Measurements from ENCODE around the gene SASH1.

Gene SASH1

GRCh38 chr6:148494226-148494625 lies 151.6 kb downstream of the SASH1 start:
- Histone ChIP-seq H3K4me3 (ENCODE audit: low read length in 2 of 2) (no peak overlapping the region), H3K27ac (ENCODE audit: low read length) (no peak overlapping the region), H3K27me3 (ENCODE audit: control insufficient read depth in 1 of 2, insufficient read depth in 2 of 2, low read length in 2 of 2) (no peaks in the 10 kb centered on the region), H3K9me3 (ENCODE audit: control insufficient read depth in 2 of 2, low read length in 2 of 2) (no peaks in the 10 kb centered on the region), H3K9ac (ENCODE audit: low read length in 2 of 2) (no peak overlapping the region), H3K36me3 (ENCODE audit: control insufficient read depth in 2 of 2, insufficient read depth in 2 of 2, low read length in 2 of 2) (no peaks in the 10 kb centered on the region), H3K4me1 (ENCODE audit: control insufficient read depth, insufficient read depth, low read length) (peaks cover 4% of the 10 kb centered on the region)

DNA sequence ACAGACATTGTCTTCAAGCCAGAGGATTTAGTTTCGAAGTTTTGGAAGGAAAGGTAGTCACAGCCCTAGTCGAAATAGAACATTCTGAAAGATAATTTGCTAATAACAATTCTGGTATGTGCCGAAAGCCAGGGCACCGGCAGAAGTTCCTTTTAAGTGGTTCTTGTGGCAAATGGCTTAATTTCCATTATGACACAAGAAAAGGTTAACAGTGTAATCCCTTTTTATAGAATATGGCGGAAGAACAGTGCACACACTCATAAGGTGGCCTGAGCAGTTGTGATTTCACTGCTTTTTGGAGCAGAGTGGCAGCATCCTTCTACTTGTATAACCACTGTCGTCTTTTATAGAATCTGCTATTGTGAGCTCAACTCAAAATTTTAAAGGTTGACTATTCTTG lies 152.4 kb downstream of the SASH1 start:
- Histone ChIP-seq H3K9ac (ENCODE audit: low read length in 2 of 2) (no peak overlapping the region), H3K27me3 (ENCODE audit: control insufficient read depth in 1 of 2, insufficient read depth in 2 of 2, low read length in 2 of 2) (no peaks in the 10 kb centered on the region), H3K4me1 (ENCODE audit: control insufficient read depth, insufficient read depth, low read length) (peaks cover 4% of the 10 kb centered on the region), H3K4me3 (ENCODE audit: low read length in 2 of 2) (no peak overlapping the region), H3K36me3 (ENCODE audit: control insufficient read depth in 2 of 2, insufficient read depth in 2 of 2, low read length in 2 of 2) (no peaks in the 10 kb centered on the region), H3K9me3 (ENCODE audit: control insufficient read depth in 2 of 2, low read length in 2 of 2) (no peaks in the 10 kb centered on the region), H3K27ac (ENCODE audit: low read length) (no peak overlapping the region)

DNA sequence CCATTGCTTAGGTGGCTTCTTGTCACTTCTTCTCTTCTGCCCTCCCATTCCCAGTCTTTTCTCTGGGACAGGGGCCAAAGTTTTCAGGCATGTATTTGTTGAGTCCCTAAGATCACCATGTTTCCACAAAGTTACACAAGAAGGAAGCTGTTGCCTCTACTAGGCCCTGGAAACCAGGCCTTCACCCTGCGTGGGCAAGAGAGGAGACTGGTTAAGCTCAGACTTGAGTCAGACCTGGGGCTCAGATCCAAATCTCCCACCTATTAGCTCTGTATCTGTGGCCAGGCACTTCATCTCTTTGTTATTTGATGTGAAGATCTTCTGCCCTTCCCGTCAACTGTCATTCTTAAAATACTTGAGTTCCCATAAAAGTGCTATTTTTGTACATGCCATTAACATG lies 154.6 kb downstream of the SASH1 start:
- Histone ChIP-seq H3K36me3 (ENCODE audit: control insufficient read depth in 2 of 2, insufficient read depth in 2 of 2, low read length in 2 of 2) (peaks cover 0 to 2% of the 10 kb centered on the region in 2 donors), H3K27ac (ENCODE audit: low read length) (peak overlapping the region; percentile 31), H3K9me3 (ENCODE audit: control insufficient read depth in 2 of 2, low read length in 2 of 2) (no peaks in the 10 kb centered on the region), H3K4me1 (ENCODE audit: control insufficient read depth, insufficient read depth, low read length) (peaks cover 12% of the 10 kb centered on the region), H3K9ac (ENCODE audit: low read length in 2 of 2) (no peak overlapping the region), H3K27me3 (ENCODE audit: control insufficient read depth in 1 of 2, insufficient read depth in 2 of 2, low read length in 2 of 2) (no peaks in the 10 kb centered on the region), H3K4me3 (ENCODE audit: low read length in 2 of 2) (no peak overlapping the region)

DNA sequence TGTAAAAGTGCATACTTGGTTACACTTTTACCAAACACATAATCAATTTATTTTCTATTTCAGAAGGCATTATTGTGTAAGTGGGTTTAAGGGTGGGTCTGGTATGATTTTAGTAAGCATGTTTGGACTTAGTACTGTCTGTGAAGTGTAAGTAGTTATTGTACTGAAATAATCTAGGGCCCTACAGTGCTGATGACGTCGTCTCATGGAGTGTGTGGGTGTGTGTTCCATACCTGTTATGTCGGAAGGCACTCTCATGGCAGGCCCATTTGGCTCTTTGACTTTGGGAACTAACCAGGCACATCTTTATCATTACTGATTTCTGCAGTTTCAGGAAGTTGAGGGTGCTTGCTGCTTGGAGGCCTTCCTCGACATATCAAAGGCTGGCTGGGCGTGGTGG lies 155.1 kb downstream of the SASH1 start:
- no peaks in the 10 kb centered on the region for H3K9me3 ChIP-seq (ENCODE audit: control insufficient read depth in 2 of 2, low read length in 2 of 2)
- H3K9ac ChIP-seq (ENCODE audit: low read length in 2 of 2), result no peak overlapping the region
- peaks cover 12% of the 10 kb centered on the region for H3K4me1 ChIP-seq (ENCODE audit: control insufficient read depth, insufficient read depth, low read length)
- H3K36me3 ChIP-seq (ENCODE audit: control insufficient read depth in 2 of 2, insufficient read depth in 2 of 2, low read length in 2 of 2), result peaks cover 0 to 2% of the 10 kb centered on the region in 2 donors
- no peak overlapping the region for H3K4me3 ChIP-seq (ENCODE audit: low read length in 2 of 2)
- peak overlapping the region; percentile 31 for H3K27ac ChIP-seq (ENCODE audit: low read length)
- H3K27me3 ChIP-seq (ENCODE audit: control insufficient read depth in 1 of 2, insufficient read depth in 2 of 2, low read length in 2 of 2), result no peaks in the 10 kb centered on the region

DNA sequence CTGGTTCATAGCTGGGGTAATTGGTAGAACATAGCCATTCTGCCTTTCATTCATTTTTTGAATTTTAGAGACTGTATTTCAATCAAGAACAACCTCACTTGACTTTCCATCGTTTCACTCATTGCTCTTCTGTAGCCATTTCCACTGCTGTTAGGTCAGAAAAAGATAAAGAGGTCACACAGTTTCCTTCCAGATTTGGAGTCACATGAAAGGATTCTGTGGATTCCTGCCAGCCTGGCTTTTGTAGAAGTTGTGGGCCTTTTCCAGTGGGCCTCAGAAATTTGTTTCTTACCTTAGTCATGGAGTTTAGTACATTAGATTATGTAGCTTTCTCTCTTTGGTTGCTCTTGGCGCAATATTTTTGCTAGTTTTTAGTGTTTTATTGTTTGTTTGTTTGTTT lies 157.8 kb downstream of the SASH1 start:
- Histone ChIP-seq H3K4me1 (ENCODE audit: control insufficient read depth, insufficient read depth, low read length) (peaks cover 12% of the 10 kb centered on the region), H3K27me3 (ENCODE audit: control insufficient read depth in 1 of 2, insufficient read depth in 2 of 2, low read length in 2 of 2) (no peaks in the 10 kb centered on the region), H3K9me3 (ENCODE audit: control insufficient read depth in 2 of 2, low read length in 2 of 2) (no peaks in the 10 kb centered on the region), H3K9ac (ENCODE audit: low read length in 2 of 2) (no peak overlapping the region), H3K27ac (ENCODE audit: low read length) (no peak overlapping the region), H3K36me3 (ENCODE audit: control insufficient read depth in 2 of 2, insufficient read depth in 2 of 2, low read length in 2 of 2) (peaks cover 0 to 2% of the 10 kb centered on the region in 2 donors), H3K4me3 (ENCODE audit: low read length in 2 of 2) (no peak overlapping the region)

GRCh38 chr6:148501178-148501590 lies 158.5 kb downstream of the SASH1 start:
- Histone ChIP-seq H3K4me3 (ENCODE audit: low read length in 2 of 2) (no peak overlapping the region), H3K36me3 (ENCODE audit: control insufficient read depth in 2 of 2, insufficient read depth in 2 of 2, low read length in 2 of 2) (peaks cover 0 to 2% of the 10 kb centered on the region in 2 donors), H3K27me3 (ENCODE audit: control insufficient read depth in 1 of 2, insufficient read depth in 2 of 2, low read length in 2 of 2) (no peaks in the 10 kb centered on the region), H3K9ac (ENCODE audit: low read length in 2 of 2) (no peak overlapping the region), H3K4me1 (ENCODE audit: control insufficient read depth, insufficient read depth, low read length) (peaks cover 12% of the 10 kb centered on the region), H3K27ac (ENCODE audit: low read length) (peak overlapping the region; percentile 49), H3K9me3 (ENCODE audit: control insufficient read depth in 2 of 2, low read length in 2 of 2) (no peaks in the 10 kb centered on the region)

DNA sequence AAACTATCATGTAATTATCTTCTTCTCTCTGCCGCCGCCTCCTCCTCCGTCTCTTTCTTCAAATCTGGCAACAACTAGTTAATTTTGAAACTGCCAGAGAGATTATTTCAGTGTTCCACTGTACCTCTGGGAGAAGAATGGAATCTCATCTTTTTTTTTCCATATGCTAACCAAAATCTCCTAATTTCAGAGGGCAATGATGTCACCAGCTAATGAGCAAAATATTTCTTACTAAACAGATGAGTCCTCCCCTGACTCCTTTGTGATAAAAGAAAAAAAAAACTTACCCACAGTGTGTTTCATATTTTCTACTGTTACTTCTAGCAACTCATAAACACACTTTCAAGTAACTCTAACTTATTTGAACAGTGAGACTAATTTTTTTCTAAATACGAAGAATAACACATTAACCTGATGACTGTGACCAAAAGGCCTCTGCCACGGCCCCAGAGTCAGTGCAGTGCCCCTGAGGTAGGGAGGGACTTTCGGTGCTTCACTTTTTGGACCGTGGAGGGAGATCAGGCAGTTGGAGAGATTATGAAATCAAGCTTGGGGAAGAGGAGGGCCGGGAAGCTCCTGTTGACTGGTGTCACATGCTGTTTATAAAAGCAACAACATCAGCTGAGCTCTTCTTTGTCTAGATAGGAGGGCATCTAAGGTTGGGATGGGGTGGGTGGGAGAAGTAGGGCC lies 159.6 kb downstream of the SASH1 start:
- peak overlapping the region; percentile 49 for H3K27ac ChIP-seq (ENCODE audit: low read length)
- peaks cover 10% of the 10 kb centered on the region for H3K4me1 ChIP-seq (ENCODE audit: control insufficient read depth, insufficient read depth, low read length)
- H3K9me3 ChIP-seq (ENCODE audit: control insufficient read depth in 2 of 2, low read length in 2 of 2), result no peaks in the 10 kb centered on the region
- H3K36me3 ChIP-seq (ENCODE audit: control insufficient read depth in 2 of 2, insufficient read depth in 2 of 2, low read length in 2 of 2), result peaks cover 0 to 2% of the 10 kb centered on the region in 2 donors
- no peak overlapping the region for H3K9ac ChIP-seq (ENCODE audit: low read length in 2 of 2)
- H3K4me3 ChIP-seq (ENCODE audit: low read length in 2 of 2), result no peak overlapping the region
- H3K27me3 ChIP-seq (ENCODE audit: control insufficient read depth in 1 of 2, insufficient read depth in 2 of 2, low read length in 2 of 2), result no peaks in the 10 kb centered on the region

- Histone ChIP-seq H3K9me3 (ENCODE audit: control insufficient read depth in 2 of 2, low read length in 2 of 2) (no peaks in the 10 kb centered on the region), H3K27ac (ENCODE audit: low read length) (no peak overlapping the region), H3K4me1 (ENCODE audit: control insufficient read depth, insufficient read depth, low read length) (peaks cover 13% of the 10 kb centered on the region), H3K9ac (ENCODE audit: low read length in 2 of 2) (no peak overlapping the region), H3K4me3 (ENCODE audit: low read length in 2 of 2) (no peak overlapping the region), H3K36me3 (ENCODE audit: control insufficient read depth in 2 of 2, insufficient read depth in 2 of 2, low read length in 2 of 2) (peaks cover 0 to 2% of the 10 kb centered on the region in 2 donors), H3K27me3 (ENCODE audit: control insufficient read depth in 1 of 2, insufficient read depth in 2 of 2, low read length in 2 of 2) (no peaks in the 10 kb centered on the region)
These were observed 160.1 kb downstream of the SASH1 start for GRCh38 chr6:148502773-148503135.

DNA sequence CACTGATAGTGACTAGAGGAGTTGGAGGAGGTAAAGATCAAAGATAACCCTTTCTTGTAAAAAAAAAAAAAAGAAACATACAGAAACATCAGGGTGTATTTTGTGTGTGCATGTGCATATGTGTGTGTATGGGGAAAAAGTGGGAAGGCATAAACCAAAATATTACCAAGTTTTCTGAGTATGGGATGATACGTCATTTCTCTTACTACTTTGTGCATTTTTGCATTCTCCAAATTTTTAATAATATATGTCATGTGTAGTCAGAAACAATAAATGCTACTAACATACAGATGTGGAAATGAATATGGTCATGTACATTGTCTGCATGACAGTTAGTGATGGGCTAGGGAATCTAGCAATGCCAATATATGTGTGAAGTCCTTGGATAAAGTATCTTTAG lies 161.1 kb downstream of the SASH1 start:
- Histone ChIP-seq H3K4me1 (ENCODE audit: control insufficient read depth, insufficient read depth, low read length) (peaks cover 21% of the 10 kb centered on the region), H3K27ac (ENCODE audit: low read length) (no peak overlapping the region), H3K9me3 (ENCODE audit: control insufficient read depth in 2 of 2, low read length in 2 of 2) (no peaks in the 10 kb centered on the region), H3K4me3 (ENCODE audit: low read length in 2 of 2) (no peak overlapping the region), H3K27me3 (ENCODE audit: control insufficient read depth in 1 of 2, insufficient read depth in 2 of 2, low read length in 2 of 2) (no peaks in the 10 kb centered on the region), H3K36me3 (ENCODE audit: control insufficient read depth in 2 of 2, insufficient read depth in 2 of 2, low read length in 2 of 2) (peaks cover 0 to 2% of the 10 kb centered on the region in 2 donors), H3K9ac (ENCODE audit: low read length in 2 of 2) (no peak overlapping the region)

DNA sequence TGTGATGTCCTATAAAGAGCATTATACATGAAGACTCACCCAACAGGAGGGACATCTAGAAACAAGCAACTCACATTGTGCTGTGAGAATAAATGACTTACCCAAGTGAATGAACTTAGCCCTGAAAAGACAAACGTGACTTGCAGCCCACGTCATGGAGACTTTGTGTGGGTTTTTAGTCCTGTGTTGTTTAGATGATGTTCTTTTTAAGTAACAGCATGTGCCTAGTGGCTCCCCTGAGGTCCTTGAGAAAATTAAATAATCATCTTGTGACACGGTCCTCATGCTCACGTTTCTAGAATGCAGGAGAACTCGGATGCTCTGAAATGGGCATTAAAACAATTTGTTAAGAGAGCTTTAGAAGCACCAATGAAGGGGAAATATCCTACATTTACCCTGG lies 165.1 kb downstream of the SASH1 start:
- Histone ChIP-seq H3K9me3 (ENCODE audit: control insufficient read depth in 2 of 2, low read length in 2 of 2) (no peaks in the 10 kb centered on the region), H3K27me3 (ENCODE audit: control insufficient read depth in 1 of 2, insufficient read depth in 2 of 2, low read length in 2 of 2) (no peaks in the 10 kb centered on the region), H3K27ac (ENCODE audit: low read length) (peak overlapping the region; percentile 78), H3K9ac (ENCODE audit: low read length in 2 of 2) (peak overlapping the region in 1 of 2 donors; percentile 70), H3K36me3 (ENCODE audit: control insufficient read depth in 2 of 2, insufficient read depth in 2 of 2, low read length in 2 of 2) (no peaks in the 10 kb centered on the region), H3K4me1 (ENCODE audit: control insufficient read depth, insufficient read depth, low read length) (peaks cover 20% of the 10 kb centered on the region), H3K4me3 (ENCODE audit: low read length in 2 of 2) (peak overlapping the region in 1 of 2 donors; percentile 82)

- Histone ChIP-seq H3K4me1 (ENCODE audit: control insufficient read depth, insufficient read depth, low read length) (peaks cover 26% of the 10 kb centered on the region), H3K9me3 (ENCODE audit: control insufficient read depth in 2 of 2, low read length in 2 of 2) (no peaks in the 10 kb centered on the region), H3K27ac (ENCODE audit: low read length) (peak overlapping the region; percentile 78), H3K9ac (ENCODE audit: low read length in 2 of 2) (peak overlapping the region; percentile 70 to 86), H3K4me3 (ENCODE audit: low read length in 2 of 2) (peak overlapping the region; percentile 70 to 82), H3K36me3 (ENCODE audit: control insufficient read depth in 2 of 2, insufficient read depth in 2 of 2, low read length in 2 of 2) (no peaks in the 10 kb centered on the region), H3K27me3 (ENCODE audit: control insufficient read depth in 1 of 2, insufficient read depth in 2 of 2, low read length in 2 of 2) (no peaks in the 10 kb centered on the region)
These were observed 165.9 kb downstream of the SASH1 start for GRCh38 chr6:148508401-148509041.
